Tibial artery (tissue), 4 donors: ENCODE data around the gene KCNN1.

ENCODE experiments used
- DNase-seq, 2 donors: peaks; one replicate each; pipeline ENCODE4 v3.0.0-alpha.2; 2019
- H3K27ac ChIP-seq, 2 donors: fragments of 200-600 bp; sonication (generic) in 1 of 2; 1 replicate in 1 of 2; 2 replicates in 1 of 2; pipeline ENCODE4 v1.5.1; 2018 to 2019; ENCODE audit warnings: mild to moderate bottlenecking in 1 of 2
- H3K27me3 ChIP-seq, 2 donors: fragments of 200-600 bp; sonication (generic) in 1 of 2; one replicate each; pipeline versions ENCODE4 v1.5.1 to v1.6.0; 2016 to 2019
- H3K36me3 ChIP-seq, 3 donors: fragments of 200-600 bp; sonication (generic) in 2 of 3; one replicate each; pipeline ENCODE4 v1.5.1; 2016 to 2019; ENCODE audit warnings: mild to moderate bottlenecking in 2 of 3
- H3K4me1 ChIP-seq, 4 donors: fragments of 200-600 bp; sonication (generic) in 2 of 4; 1 replicate in 3 of 4; 2 replicates in 1 of 4; pipeline ENCODE4 v1.5.1; 2016 to 2019
- H3K4me3 ChIP-seq, 2 donors: fragments of 200-600 bp; sonication (generic) in 1 of 2; 1 replicate in 1 of 2; 2 replicates in 1 of 2; pipeline ENCODE4 v1.5.1; 2018 to 2019; ENCODE audit warnings: mild to moderate bottlenecking in 2 of 2
- H3K9me3 ChIP-seq, 3 donors: fragments of 200-600 bp; sonication (generic) in 1 of 3; one replicate each; pipeline ENCODE4 v1.5.1; 2016 to 2019
- CTCF ChIP-seq, 2 experiments: fragments of 200-600 bp in 1 of 2; fragments of 450-650 bp in 1 of 2; IDR thresholded peaks; one replicate each; pipeline ENCODE4 v1.5.1; 2017 to 2019; ENCODE audit warnings: antibody characterized with exemption in 2 of 2, mild to moderate bottlenecking in 1 of 2, moderate library complexity in 1 of 2
- intact Hi-C: fragments of 100-400 bp; cut with DNase I; formaldehyde crosslinking; loops from one replicate; pipeline ENCODE4 v1.15.0; 2023; ENCODE audit warnings: low total_unique reads

Gene KCNN1

GRCh38 chr19:17937371-17937900 lies 29.5 kb upstream of the KCNN1 start:
- no peak for DNase-seq
- H3K4me3 ChIP-seq = no peak overlapping the region
- intact Hi-C loops = no loop called here
- H3K27ac ChIP-seq = no peak overlapping the region
- H3K9me3 ChIP-seq = no peaks in the 10 kb centered on the region
- no peaks in the 10 kb centered on the region for H3K27me3 ChIP-seq
- TF ChIP-seq CTCF (IDR thresholded peaks at IDR 0.05) = no peak
- H3K36me3 ChIP-seq = peaks cover 0 to 64% (median 37%) of the 10 kb centered on the region in 3 donors
- H3K4me1 ChIP-seq = peaks cover 0 to 19% (median 13%) of the 10 kb centered on the region in 4 donors

DNA sequence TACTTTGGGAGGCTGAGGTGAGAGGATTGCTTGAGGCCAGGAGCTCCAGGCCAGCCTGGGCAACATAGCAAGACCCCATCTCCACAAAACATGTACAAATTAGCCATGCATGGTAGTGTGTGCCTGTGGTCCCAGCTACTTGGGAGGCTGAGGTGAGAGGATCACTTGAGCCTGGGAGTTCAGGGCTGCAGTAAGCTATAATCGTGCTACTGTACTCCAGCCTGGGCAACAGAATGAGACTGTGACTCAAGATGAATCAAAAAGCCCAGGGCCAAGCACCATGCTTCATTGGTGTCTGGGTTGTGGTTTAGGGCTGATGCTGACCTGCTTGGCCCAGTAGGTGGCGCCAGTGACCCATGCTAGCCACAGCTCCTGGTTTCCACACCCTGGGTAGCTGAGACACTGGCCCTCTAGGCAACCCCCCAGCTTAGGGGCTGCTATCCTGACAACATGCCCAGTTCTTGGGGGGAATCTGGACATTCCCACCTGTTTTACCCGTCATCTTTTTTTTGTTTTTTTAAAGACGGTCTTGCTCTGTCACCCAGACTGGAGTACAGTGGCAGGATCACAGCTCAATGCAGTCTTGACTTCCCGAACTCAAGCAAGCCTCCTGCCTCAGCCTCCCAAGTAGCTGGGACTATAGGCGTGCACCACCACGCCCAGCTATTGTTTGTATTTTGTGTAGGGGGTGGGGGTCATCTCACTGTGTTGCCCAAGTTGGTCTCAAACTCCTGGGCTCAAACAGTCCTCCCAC lies 28.6 kb upstream of the KCNN1 start:
- intact Hi-C loops = loop anchor here (2.0 kb wide), 1 partner anchor 59 kb away; no protein-coding TSS in a partner anchor
- peaks cover 0 to 18% (median 12%) of the 10 kb centered on the region in 4 donors for H3K4me1 ChIP-seq
- no peak overlapping the region for H3K27ac ChIP-seq
- H3K9me3 ChIP-seq = no peaks in the 10 kb centered on the region
- H3K36me3 ChIP-seq = peaks cover 0 to 72% (median 42%) of the 10 kb centered on the region in 3 donors
- peak; percentile 93 to 94 for TF ChIP-seq CTCF (IDR thresholded peaks at IDR 0.05)
- H3K4me3 ChIP-seq = no peak overlapping the region
- H3K27me3 ChIP-seq = no peaks in the 10 kb centered on the region
- DNase-seq = peak; percentile 71 to 82

- H3K4me1 ChIP-seq = peaks cover 0 to 6% (median under 1%) of the 10 kb centered on the region in 4 donors
- H3K9me3 ChIP-seq = no peaks in the 10 kb centered on the region
- H3K27me3 ChIP-seq = no peaks in the 10 kb centered on the region
- H3K36me3 ChIP-seq = peaks cover 0 to 73% (median 42%) of the 10 kb centered on the region in 3 donors
- no peak for TF ChIP-seq CTCF (IDR thresholded peaks at IDR 0.05)
- intact Hi-C loops = loop anchor here (5.0 kb wide), 1 partner anchor 120 kb away; no protein-coding TSS in a partner anchor
- DNase-seq = no peak
- H3K4me3 ChIP-seq = no peak overlapping the region
- H3K27ac ChIP-seq = no peak overlapping the region
Observed at GRCh38 chr19:17942181-17942580, 24.7 kb upstream of the KCNN1 start.

- Histone ChIP-seq H3K4me3 (no peak overlapping the region), H3K36me3 (peaks cover 0 to 67% (median 38%) of the 10 kb centered on the region in 3 donors), H3K27ac (no peak overlapping the region), H3K27me3 (no peaks in the 10 kb centered on the region), H3K9me3 (no peaks in the 10 kb centered on the region), H3K4me1 (peaks cover 0 to 10% (median 2%) of the 10 kb centered on the region in 4 donors)
- TF ChIP-seq CTCF (IDR thresholded peaks at IDR 0.05) = no peak
- intact Hi-C loops = loop anchor here (5.0 kb wide), 1 partner anchor 120 kb away; no protein-coding TSS in a partner anchor
- DNase-seq = no peak
Observed at GRCh38 chr19:17942582-17943273, 24.2 kb upstream of the KCNN1 start.

DNA sequence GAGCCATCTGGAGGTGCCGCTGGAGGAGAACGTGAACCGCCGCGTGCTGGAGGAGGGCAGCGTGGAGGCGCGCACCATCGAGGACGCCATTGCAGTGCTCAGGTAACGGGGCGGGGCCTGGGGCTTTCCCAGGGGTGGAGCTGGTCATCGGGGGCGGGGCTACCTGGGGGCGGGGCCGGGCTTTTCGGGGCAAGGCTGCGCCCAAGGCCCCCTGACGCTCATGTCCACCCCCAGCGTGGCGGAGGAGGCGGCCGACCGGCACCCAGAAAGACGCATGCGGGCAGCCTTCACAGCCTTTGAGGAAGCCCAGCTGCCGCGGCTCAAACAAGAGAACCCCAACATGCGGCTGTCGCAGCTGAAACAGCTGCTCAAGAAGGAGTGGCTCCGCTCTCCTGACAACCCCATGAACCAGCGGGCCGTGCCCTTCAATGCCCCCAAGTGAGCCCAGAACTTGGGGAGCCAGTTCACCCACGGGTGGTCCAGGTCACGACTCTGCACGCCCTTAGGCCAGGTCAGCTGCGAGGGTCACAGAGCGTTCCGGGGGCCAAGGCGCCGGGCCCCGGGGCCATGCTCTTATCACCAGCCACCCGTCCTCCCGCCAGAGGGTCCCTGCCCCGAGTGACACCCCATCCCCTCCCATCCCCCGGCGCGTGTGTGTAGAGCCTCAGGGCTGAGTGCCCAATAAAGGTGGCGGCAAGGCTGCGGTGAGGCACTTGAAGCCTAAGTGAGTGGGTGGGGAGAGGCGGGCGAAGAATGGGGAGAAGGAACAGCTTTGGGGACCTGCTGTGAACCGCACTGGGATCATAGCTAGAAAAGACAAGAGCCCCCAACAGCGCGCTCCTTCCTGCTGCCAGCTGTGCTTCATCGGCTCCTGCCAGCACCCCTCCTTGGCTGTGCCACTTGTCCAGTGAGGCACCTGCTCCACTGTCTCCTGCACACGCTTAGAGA lies 23.4 kb upstream of the KCNN1 start:
- H3K9me3 ChIP-seq = no peaks in the 10 kb centered on the region
- intact Hi-C loops = loop anchor here (5.0 kb wide), 1 partner anchor 119 kb away; no protein-coding TSS in a partner anchor
- peaks cover 0 to 2% of the 10 kb centered on the region in 2 donors for H3K27me3 ChIP-seq
- no peak for TF ChIP-seq CTCF (IDR thresholded peaks at IDR 0.05)
- peaks cover 0 to 59% (median 34%) of the 10 kb centered on the region in 3 donors for H3K36me3 ChIP-seq
- H3K4me1 ChIP-seq = peaks cover 0 to 15% (median 7%) of the 10 kb centered on the region in 4 donors
- no peak overlapping the region for H3K27ac ChIP-seq
- no peak for DNase-seq
- H3K4me3 ChIP-seq = no peak overlapping the region
